CD4-positive, alpha-beta T cell (primary cell): ENCODE measurements around the gene LRSAM1. TPM values are rescaled to one million over a fixed set of nuclear protein-coding genes. Genes with fewer than 3 reads are reported as not detected.

Experiments
- ATAC-seq: fragments of 200-7000 bp; cut with Tn5 transposase; one replicate; pipeline ENCODE4 v1.10.0; 2022; ENCODE audit warnings: mild to moderate bottlenecking; ENCODE audit not compliant: poor library complexity
- CTCF ChIA-PET: fragments of 350-600 bp; sonication (Branson Sonifier 250); formaldehyde crosslinking; loops from one replicate; lab custom pipeline; 2021; ENCODE audit warnings: antibody characterized with exemption, inconsistent platforms; lab: Charles Lee
- POLR2A ChIA-PET: fragments of 350-600 bp; sonication (Branson Sonifier 250); formaldehyde crosslinking; loops from one replicate; lab custom pipeline; 2021; ENCODE audit warnings: antibody characterized with exemption, inconsistent platforms; lab: Charles Lee
- DNase-seq, 14 experiments: peaks; one replicate each; pipeline ENCODE4 v3.0.0-alpha.2; 2013 to 2020; ENCODE audit warnings: mixed read lengths in 2 of 14
- H3K27ac ChIP-seq, 2 donors: one replicate each; pipeline versions ENCODE4 v1.5.1 to v1.7.0; 2013; ENCODE audit warnings: low read length in 2 of 2, low read depth in 1 of 2, mild to moderate bottlenecking in 1 of 2
- H3K27me3 ChIP-seq, 2 experiments: 1 replicate in 1 of 2; 2 replicates in 1 of 2; pipeline versions ENCODE4 v1.6.1 to v1.7.0; 2013; ENCODE audit warnings: low read length in 2 of 2, control low read depth in 1 of 2, mild to moderate bottlenecking in 1 of 2, moderate library complexity in 1 of 2; ENCODE audit not compliant: insufficient read depth in 2 of 2, control insufficient read depth in 1 of 2
- H3K36me3 ChIP-seq: one replicate; pipeline ENCODE4 v1.6.1; 2013; ENCODE audit warnings: low read length, control low read depth; ENCODE audit not compliant: insufficient read depth
- H3K4me1 ChIP-seq: one replicate; pipeline ENCODE4 v1.6.1; 2013; ENCODE audit warnings: low read length, control low read depth; ENCODE audit not compliant: insufficient read depth
- H3K4me3 ChIP-seq: one replicate; pipeline ENCODE4 v1.5.1; 2013; ENCODE audit warnings: mild to moderate bottlenecking, low read length, moderate library complexity
- H3K9me3 ChIP-seq, 2 experiments: 1 replicate in 1 of 2; 2 replicates in 1 of 2; pipeline versions ENCODE4 v1.6.1 to v1.7.0; 2013; ENCODE audit warnings: low read length in 2 of 2, mild to moderate bottlenecking in 2 of 2, control low read depth in 1 of 2, moderate library complexity in 1 of 2; ENCODE audit not compliant: control insufficient read depth in 1 of 2, insufficient read depth in 1 of 2
- H3K27ac Mint-ChIP-seq: one replicate; pipeline ENCODE4 v1.8.0; 2020; ENCODE audit warnings: mixed read lengths
- H3K27me3 Mint-ChIP-seq: one replicate; pipeline ENCODE4 v1.8.0; 2021; ENCODE audit warnings: mixed read lengths
- H3K36me3 Mint-ChIP-seq: one replicate; pipeline ENCODE4 v1.8.0; 2021; ENCODE audit warnings: low read depth, mixed read lengths
- H3K4me1 Mint-ChIP-seq: one replicate; pipeline ENCODE4 v1.8.0; 2021; ENCODE audit warnings: low read depth, mixed read lengths
- H3K4me3 Mint-ChIP-seq: one replicate; pipeline ENCODE4 v1.8.0; 2020; ENCODE audit warnings: mild to moderate bottlenecking, mixed read lengths
- H3K9me3 Mint-ChIP-seq: one replicate; pipeline ENCODE4 v1.8.0; 2020; ENCODE audit warnings: mixed read lengths
- intact Hi-C, 2 experiments: fragments of 100-400 bp; cut with DNase I in 1 of 2; cut with micrococcal nuclease in 1 of 2; formaldehyde crosslinking; loops; one replicate each; pipeline versions ENCODE4 v1.15.1 to v1.9.0; 2023 to 2025; cut with DNase I, micrococcal nuclease
- total RNA-seq, 174 experiments: library from RNA in 2 of 174; stranded (reverse) in 2 of 174; gene quantifications; one replicate each; pipeline ENCODE4 v1.2.3 and lab custom pipeline; 2021 to 2026
- TF ChIP-seq, protein P1 (sequence below): fragments of 200-600 bp; IDR thresholded peaks from one replicate; pipeline ENCODE4 v1.8.0; 2022; ENCODE audit warnings: antibody characterized with exemption, mild to moderate bottlenecking

LRSAM1 gene
- total RNA-seq, 2 experiments from 2014 or later, result 11.4 to 16.0 TPM

DNA sequence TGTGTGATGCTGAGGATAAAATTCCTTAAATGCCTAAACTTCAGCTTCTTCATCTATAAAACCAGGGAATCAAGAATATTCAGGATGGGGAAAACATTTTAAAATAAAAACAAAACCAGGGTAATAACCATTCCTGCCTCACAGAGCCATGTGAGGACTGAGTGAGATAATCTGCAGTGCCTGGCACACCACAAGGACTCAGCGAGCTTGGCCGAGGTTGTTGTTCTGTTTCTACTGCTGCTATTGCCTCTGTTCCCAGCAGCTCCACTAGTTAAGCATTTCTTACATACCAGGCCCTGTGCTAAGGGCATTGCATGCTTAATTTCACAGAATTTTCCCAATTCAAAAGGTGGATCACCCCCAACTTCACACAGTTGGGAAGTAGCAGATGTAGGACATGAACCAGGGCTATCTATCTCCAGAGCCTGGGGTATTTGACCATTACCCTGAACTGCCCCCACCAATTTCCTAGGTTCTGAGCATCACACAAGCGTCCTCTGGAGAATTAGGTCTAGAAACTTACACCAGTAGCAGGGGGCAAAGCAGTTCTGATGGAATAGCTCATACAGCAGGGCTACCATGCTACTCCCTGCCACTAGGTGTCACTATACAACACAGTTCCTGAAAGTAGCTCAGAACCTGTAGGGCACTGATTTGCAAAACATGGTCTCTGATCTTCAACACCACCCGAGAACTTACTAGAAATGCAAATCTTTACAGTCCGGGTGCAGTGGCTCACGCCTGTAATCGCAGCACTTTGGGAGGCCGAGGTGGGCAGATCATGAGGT is 74.3 kb downstream of the LRSAM1 start:
- intact Hi-C loops, result no loop called here
- Histone ChIP-seq H3K4me1 (no peaks in the 10 kb centered on the region), H3K36me3 (peaks cover 18% of the 10 kb centered on the region), H3K27me3 (no peaks in the 10 kb centered on the region), H3K27ac (no peak overlapping the region), H3K4me3 (no peak overlapping the region), H3K9me3 (peaks cover 14 to 38% of the 10 kb centered on the region in 2 experiments)
- Mint-ChIP-seq H3K4me1 (no peaks in the 10 kb centered on the region), H3K27ac (no peak overlapping the region), H3K4me3 (no peak overlapping the region), H3K9me3 (no peaks in the 10 kb centered on the region), H3K36me3 (peaks cover 18% of the 10 kb centered on the region), H3K27me3 (no peaks in the 10 kb centered on the region)
- TF ChIP-seq, protein P1, sequence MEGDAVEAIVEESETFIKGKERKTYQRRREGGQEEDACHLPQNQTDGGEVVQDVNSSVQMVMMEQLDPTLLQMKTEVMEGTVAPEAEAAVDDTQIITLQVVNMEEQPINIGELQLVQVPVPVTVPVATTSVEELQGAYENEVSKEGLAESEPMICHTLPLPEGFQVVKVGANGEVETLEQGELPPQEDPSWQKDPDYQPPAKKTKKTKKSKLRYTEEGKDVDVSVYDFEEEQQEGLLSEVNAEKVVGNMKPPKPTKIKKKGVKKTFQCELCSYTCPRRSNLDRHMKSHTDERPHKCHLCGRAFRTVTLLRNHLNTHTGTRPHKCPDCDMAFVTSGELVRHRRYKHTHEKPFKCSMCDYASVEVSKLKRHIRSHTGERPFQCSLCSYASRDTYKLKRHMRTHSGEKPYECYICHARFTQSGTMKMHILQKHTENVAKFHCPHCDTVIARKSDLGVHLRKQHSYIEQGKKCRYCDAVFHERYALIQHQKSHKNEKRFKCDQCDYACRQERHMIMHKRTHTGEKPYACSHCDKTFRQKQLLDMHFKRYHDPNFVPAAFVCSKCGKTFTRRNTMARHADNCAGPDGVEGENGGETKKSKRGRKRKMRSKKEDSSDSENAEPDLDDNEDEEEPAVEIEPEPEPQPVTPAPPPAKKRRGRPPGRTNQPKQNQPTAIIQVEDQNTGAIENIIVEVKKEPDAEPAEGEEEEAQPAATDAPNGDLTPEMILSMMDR, result peak; percentile 29
- ChIA-PET POLR2A (no interaction called here), CTCF (interaction anchor here (1.1 kb wide), 1 partner anchor 209 kb away, joined by 4 read pairs; the partner anchor contains the start of gene TOR2A)
- DNase-seq (peak in 4 of 14 experiments; percentile 22 to 58 (median 48)), ATAC-seq (no peak)

- no peaks in the 10 kb centered on the region for H3K4me1 ChIP-seq
- H3K27ac ChIP-seq, result no peak overlapping the region
- peaks cover 19% of the 10 kb centered on the region for H3K36me3 ChIP-seq
- H3K4me1 Mint-ChIP-seq, result no peaks in the 10 kb centered on the region
- ChIA-PET CTCF (no interaction called here), POLR2A (no interaction called here)
- no peak overlapping the region for H3K4me3 Mint-ChIP-seq
- H3K27me3 ChIP-seq, result no peaks in the 10 kb centered on the region
- peaks cover 18% of the 10 kb centered on the region for H3K36me3 Mint-ChIP-seq
- TF ChIP-seq, protein P1, result no peak
- H3K4me3 ChIP-seq, result no peak overlapping the region
- DNase-seq (no peak), ATAC-seq (no peak)
- H3K27me3 Mint-ChIP-seq, result no peaks in the 10 kb centered on the region
- H3K9me3 ChIP-seq, result peaks cover 14 to 38% of the 10 kb centered on the region in 2 experiments
- intact Hi-C loops, result no loop called here
- no peak overlapping the region for H3K27ac Mint-ChIP-seq
- no peaks in the 10 kb centered on the region for H3K9me3 Mint-ChIP-seq
Observed at GRCh38 chr9:127526655-127527559, 75.6 kb downstream of the LRSAM1 start.

GRCh38 chr9:127527560-127528268 is 76.4 kb downstream of the LRSAM1 start:
- POLR2A ChIA-PET, result no interaction called here
- Mint-ChIP-seq H3K4me3 (no peak overlapping the region), H3K36me3 (peaks cover 17% of the 10 kb centered on the region), H3K9me3 (no peaks in the 10 kb centered on the region), H3K4me1 (no peaks in the 10 kb centered on the region), H3K27me3 (no peaks in the 10 kb centered on the region), H3K27ac (no peak overlapping the region)
- H3K9me3 ChIP-seq, result peaks cover 14 to 38% of the 10 kb centered on the region in 2 experiments
- intact Hi-C loops, result no loop called here
- H3K4me3 ChIP-seq, result no peak overlapping the region
- peaks cover 19% of the 10 kb centered on the region for H3K36me3 ChIP-seq
- ATAC-seq (no peak), DNase-seq (no peak)
- H3K4me1 ChIP-seq, result no peaks in the 10 kb centered on the region
- no peaks in the 10 kb centered on the region for H3K27me3 ChIP-seq
- TF ChIP-seq, protein P1, result no peak
- no peak overlapping the region for H3K27ac ChIP-seq
- CTCF ChIA-PET, result no interaction called here
